A673 (cell line): ENCODE measurements around the gene TMEM178B.

Experiments
- CTCF ChIP-seq: fragments of 300-800, 200-600 bp; sonication (generic); conservative IDR thresholded peaks from 2 replicates; pipeline ENCODE4 v1.5.1; 2017; ENCODE audit warnings: low read depth, mild to moderate bottlenecking, antibody characterized with exemption, low read length, moderate library complexity, mixed read lengths
- EZH2 ChIP-seq: fragments of 200-600 bp; sonication (generic); IDR thresholded peaks from 2 replicates; pipeline ENCODE4 v1.6.1; 2017; ENCODE audit warnings: borderline replicate concordance, low read depth, mild to moderate bottlenecking, mixed read lengths, antibody characterized with exemption, low read length; ENCODE audit not compliant: poor library complexity, severe bottlenecking

- no peak for TF ChIP-seq EZH2
- TF ChIP-seq CTCF, result no peak
These were observed 178.1 kb downstream of the TMEM178B start for GRCh38 chr7:141251957-141252356.
